Stimulated activated CD8-positive, alpha-beta memory T cell treated with anti-CD3 and anti-CD28 coated beads, Interleukin-7, amount 100 ng/mL, for 48 hours (primary cell): ENCODE data around the gene ITGA2.
"Not testable (repeated sequence)": the region's sequence is repeated elsewhere in the genome, so short reads cannot be mapped to it uniquely, and the experiment has no call there.

Experiments
- DNase-seq, 2 donors: peaks; one replicate each; pipeline ENCODE4 v3.0.0-alpha.2; 2020; ENCODE audit warnings: low read depth in 1 of 2; ENCODE audit errors: extremely low read depth in 1 of 2

Gene ITGA2

DNA sequence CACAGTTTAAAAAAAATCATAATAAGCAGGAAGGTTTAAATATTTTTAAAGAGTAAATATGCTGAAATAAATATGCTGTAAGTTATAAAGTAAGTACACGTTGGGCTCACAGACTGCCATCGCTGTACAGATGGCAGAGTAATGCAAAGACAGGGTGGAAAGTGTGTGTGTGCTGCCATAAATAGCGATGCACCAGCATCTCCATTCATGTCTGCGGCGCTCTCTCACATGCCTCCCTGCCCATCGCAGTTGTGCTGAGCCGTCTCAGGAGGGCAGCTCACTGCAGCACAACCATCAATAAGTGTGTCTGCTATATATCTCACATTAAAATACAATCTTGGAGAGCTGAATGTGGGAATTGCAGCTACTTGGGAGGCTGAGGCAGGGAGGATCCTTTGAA lies 106.1 kb downstream of the ITGA2 start:
- no peak for DNase-seq

DNA sequence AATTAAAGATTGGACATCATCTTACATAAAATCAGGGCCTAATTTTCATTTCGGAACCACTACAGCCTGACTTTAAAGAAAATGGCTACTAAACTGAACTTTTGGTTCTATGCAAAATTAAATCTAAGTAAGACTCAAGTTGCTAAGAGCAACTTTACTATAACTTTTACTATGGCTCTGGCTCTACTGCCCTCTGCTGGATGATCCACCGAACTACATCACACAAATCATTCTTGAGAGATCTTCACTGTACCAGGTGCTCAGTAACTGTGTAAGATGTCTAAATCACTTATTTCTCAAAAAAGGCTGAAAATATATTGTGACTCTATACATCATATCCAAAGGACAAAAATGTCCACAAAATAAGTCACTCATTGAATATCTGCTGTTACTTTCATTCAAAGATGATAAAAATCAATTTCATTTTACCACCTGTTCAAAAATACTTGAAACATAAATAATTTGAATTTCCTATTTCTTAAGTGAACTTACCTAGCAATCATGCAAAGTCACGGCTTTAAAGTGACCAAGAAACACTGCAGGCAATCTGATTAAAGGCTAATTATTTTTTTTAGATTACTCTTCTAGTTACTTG lies 106.9 kb downstream of the ITGA2 start:
- peak; percentile 24 to 34 for DNase-seq

DNA sequence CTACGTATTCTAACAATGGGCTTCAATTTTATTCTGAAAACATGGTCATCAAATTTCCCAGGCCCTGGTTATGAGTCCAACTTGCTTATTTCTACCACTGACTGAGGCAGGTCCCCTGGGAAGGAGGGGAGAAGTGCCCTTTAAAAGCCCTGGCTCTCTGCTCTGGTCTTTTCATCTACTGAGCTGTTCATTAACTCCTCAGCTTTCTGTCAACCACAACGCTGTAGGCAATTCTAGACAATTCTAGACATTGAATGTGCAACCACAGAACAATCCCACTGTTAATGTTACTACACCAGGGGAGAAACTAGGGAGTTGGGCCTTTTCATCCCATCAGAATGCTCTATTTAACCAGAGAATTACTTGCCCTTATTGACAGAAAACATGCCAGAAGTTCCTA lies 110.4 kb downstream of the ITGA2 start:
- no peak for DNase-seq

GRCh38 chr5:53100606-53101005 lies 111.5 kb downstream of the ITGA2 start:
- DNase-seq: no peak

GRCh38 chr5:53105611-53106300 lies 116.6 kb downstream of the ITGA2 start:
- DNase-seq: no peak

- no peak for DNase-seq
Measured at GRCh38 chr5:53109056-53109442, 119.9 kb downstream of the ITGA2 start.

GRCh38 chr5:53109443-53110127 lies 120.4 kb downstream of the ITGA2 start, which contains the start of gene MOCS2:
MOCS2 (minus strand) TSS chr5:53109757; CDS start chr5:53107174, 2,583 bp downstream.
- DNase-seq: peak; percentile 80 to 86

GRCh38 chr5:53110156-53110555 lies 121.0 kb downstream of the ITGA2 start:
- no peak for DNase-seq

DNA sequence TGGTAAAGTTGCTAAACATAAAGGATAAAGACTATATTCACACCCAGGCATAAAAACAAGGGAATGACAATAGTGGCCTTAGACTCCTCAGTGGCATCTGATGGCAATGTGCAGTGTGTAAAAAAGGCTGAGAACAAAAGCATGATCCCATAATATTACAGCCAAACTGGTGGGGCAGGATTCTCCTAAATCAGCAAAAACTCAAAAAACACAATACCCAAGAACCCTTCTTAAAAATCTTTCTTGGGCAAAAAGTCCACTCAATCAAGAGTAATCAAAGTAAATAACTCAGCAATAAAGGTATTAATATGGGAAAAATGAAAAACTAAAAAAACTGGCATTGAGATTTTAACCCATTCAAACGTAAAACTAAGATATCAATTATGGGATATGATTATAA lies 122.0 kb downstream of the ITGA2 start:
- no peak for DNase-seq

DNA sequence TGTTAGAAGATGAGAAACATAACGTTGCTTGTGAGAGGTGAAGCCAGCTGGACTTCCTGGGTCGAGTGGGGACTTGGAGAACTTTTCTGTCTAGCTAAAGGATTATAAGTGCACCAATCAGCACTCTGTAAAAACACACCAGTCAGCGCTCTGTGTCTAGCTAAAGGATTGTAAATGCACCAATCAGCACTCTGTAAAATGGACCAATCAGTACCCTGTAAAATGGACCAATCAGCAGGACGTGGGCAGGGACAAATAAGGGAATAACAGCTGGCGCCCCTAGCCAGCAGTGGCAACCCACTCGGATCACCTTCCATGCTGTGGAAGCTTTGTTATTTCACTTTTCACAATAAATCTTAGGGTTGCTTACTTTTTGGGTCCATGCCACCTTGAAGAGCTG lies 123.2 kb downstream of the ITGA2 start:
- DNase-seq: not testable (repeated sequence)

DNA sequence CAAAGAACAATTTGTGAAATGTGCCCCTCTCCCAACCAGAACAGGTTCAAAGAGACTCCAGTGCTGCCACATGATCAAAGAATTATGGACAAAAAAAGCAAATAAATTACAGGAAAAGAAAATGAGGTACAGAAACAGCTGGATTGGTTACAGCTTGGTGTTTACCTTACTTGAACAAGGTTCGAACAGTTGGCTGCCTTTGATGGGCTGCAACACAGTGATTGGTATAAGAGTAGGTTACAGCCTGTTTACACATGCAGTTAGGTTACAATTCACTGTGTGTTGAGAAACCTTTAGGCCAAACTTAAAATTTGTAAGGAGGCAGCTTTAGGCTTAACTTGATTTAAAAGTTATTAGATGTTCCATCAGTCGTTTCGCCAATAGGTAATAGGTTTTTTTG lies 123.8 kb downstream of the ITGA2 start:
- no peak for DNase-seq

GRCh38 chr5:53113947-53114346 lies 124.8 kb downstream of the ITGA2 start:
- DNase-seq: no peak

DNA sequence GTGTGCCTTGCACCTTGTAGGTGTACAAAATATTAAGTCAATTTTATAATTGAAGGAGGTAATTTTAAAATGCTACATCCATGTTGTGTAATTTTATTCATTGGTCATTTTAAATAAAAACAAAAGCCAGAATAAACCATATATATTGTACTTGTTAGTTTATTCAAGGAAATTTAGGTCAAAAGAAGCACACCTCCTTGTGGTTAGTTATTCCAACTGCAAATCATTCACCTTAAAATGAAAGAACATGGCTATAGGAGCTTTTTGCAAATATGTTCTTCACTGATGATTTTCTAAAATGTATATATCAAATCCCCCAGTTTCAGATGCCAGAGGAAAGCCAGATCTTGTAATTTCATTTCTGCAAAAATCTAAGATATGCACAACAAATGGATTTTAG lies 125.8 kb downstream of the ITGA2 start:
- DNase-seq: no peak

DNA sequence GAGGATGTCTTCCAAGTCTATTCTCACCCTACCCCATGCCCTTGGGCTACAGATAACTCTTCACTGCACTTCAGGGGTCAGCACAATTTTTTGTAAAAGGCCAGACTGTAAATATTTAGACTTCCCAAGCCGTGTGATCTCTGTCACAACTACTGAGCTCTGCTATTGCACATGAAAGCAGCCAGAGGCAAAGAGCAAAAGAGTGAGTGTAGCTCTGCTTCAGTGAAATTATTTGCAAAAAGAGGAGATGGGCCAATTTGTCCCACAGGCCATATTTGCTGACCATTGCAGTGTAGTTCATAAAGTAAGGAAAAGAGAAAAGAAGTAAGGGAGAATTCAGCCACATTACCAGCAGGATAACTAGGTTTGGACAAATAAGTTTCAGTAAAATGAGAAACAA lies 127.4 kb downstream of the ITGA2 start:
- DNase-seq: no peak

GRCh38 chr5:53118879-53119278 lies 129.7 kb downstream of the ITGA2 start:
- no peak for DNase-seq

- DNase-seq: no peak
Measured at GRCh38 chr5:53120165-53120564, 131.0 kb downstream of the ITGA2 start.

DNA sequence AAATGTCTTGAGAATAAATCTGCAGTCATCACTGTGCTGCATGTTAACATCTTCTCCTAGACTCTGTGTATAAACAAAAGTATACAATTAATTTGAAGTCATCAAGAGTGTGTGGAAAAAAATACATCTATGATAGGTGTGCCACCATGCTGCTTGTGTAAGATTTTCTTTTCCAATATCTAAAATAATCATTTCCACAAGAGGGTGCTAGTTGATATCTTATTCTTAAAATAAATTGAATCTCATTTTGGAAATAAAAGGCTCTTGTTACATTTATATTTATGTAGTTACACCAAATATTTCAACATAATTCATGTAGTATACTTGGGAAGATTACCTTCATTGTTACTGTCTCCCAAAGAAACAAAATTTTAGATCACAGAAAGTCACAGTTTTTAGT lies 134.6 kb downstream of the ITGA2 start:
- DNase-seq: no peak

GRCh38 chr5:53126521-53126920 lies 137.4 kb downstream of the ITGA2 start:
- DNase-seq: no peak

GRCh38 chr5:53127107-53127506 lies 138.0 kb downstream of the ITGA2 start:
- DNase-seq: no peak

- no peak for DNase-seq
Measured at GRCh38 chr5:53128481-53128880, 139.3 kb downstream of the ITGA2 start.

- DNase-seq: no peak
Measured at GRCh38 chr5:53130266-53130665, 141.1 kb downstream of the ITGA2 start.

DNA sequence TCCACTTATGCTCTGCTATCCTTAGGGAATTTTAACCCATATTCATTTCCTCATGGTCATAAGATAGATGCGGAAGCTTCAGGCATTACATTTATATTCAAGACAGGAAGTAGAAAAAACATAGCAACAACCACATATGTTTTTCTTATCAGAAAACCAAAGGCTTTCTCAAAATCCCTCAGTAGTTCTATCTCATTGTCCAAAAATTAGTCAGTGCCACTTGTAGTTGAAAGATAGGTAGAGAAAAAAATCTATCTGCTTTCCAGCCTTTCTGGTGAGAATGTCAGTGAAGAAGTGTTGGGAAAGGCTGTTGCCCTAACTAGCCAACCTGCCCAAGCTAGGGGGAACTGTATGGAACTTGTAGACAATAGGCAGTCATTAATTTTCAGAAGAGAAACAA lies 143.9 kb downstream of the ITGA2 start:
- no peak for DNase-seq
